HCT116 (cell line): ENCODE results near the gene SUN2.

Source experiments
- RAD21 ChIP-seq: IDR thresholded peaks from 2 replicates; pipeline ENCODE4 v1.6.1; 2012; ENCODE audit warnings: low read depth, mild to moderate bottlenecking
- SP1 ChIP-seq: IDR thresholded peaks from 2 replicates; pipeline ENCODE4 v1.6.1; 2012; ENCODE audit warnings: low read depth

- no peak for TF ChIP-seq SP1
- no peak for TF ChIP-seq RAD21
These were observed 5.2 kb downstream of the SUN2 start for GRCh38 chr22:38750638-38751037.
